GM21529 (cell line): ENCODE measurements around the gene ADRA2C.

Experiments
- ATAC-seq: cut with Tn5 transposase; IDR thresholded peaks from one replicate; pipeline ENCODE4 v1.9.1; 2021; ENCODE audit not compliant: unreplicated experiment

Gene ADRA2C

DNA sequence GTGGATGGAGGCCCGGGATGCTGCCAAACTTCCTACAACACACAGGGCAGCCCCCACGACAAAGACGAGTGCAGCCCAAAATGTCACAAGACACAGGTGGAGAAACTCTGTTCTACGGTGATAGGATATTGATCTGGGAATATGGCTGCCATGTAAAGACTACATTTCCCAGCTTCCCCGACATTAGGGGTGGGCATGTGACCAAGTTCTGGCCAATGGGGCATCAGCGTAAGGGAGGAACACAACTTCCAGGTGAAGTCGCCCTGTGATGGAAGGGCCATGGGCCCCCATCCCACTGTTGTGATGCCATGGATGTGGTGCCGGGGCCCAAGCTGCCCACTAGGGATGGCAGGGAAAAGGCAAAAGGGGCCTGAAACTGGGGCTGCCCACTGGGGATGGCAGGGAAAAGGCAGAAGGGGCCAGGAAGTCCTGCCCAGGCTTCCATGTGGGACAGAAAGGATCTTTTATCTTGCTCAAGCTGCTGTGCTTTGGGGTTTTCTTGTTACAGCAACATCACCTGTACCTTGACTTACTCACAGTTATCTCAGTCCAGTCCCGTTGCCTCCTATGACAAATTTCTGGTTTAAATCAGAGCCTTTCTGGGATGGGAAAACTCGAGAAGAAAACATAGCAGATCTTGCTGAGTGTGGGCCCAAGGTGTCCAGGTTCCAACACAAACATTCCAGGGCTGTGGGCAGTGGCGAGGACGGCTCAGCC is 9.7 kb upstream of the ADRA2C start:
- ATAC-seq, result no peak

DNA sequence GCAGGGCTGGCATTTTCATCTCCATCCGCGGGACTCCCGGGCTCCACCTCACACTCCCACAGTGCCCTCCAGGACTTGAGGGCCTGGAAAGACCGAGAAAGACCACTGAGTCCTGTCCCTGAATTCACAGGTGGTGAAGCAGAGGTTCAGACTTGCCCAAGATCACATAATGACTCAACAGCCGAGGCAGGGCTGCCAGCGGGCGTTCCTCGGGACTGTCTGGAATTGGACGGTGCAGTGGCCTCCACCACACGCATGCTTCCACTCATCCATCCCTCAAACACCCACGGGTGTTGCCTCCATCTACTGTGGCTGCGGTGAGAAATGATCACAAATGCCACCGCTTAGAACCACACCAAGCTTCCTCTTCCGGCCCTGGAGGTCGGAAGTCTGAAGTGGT is 6.9 kb upstream of the ADRA2C start:
- no peak for ATAC-seq

- no peak for ATAC-seq
Measured at GRCh38 chr4:3760346-3760745, 5.8 kb upstream of the ADRA2C start.

GRCh38 chr4:3760841-3761240 is 5.3 kb upstream of the ADRA2C start:
- no peak for ATAC-seq

DNA sequence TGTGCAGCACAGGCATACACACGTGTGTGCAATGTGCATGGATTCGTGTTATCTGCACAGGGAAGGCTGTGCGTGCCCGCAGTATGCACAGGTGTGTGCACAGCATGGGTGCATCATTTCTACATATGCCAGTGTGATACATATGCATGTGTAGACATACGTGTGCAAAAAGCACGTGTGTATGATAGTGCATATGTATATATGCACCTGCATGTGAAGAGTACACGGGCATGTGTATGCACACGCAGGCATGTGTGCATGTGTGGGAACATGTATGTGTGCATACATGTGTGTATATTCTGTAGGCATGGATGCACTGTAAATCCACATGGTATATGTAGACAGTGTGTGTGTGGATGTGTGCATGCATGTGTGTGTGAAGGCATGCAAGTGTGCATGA is 3.9 kb upstream of the ADRA2C start:
- no peak for ATAC-seq

- ATAC-seq, result no peak
Measured at GRCh38 chr4:3762753-3763549, 3.2 kb upstream of the ADRA2C start.

DNA sequence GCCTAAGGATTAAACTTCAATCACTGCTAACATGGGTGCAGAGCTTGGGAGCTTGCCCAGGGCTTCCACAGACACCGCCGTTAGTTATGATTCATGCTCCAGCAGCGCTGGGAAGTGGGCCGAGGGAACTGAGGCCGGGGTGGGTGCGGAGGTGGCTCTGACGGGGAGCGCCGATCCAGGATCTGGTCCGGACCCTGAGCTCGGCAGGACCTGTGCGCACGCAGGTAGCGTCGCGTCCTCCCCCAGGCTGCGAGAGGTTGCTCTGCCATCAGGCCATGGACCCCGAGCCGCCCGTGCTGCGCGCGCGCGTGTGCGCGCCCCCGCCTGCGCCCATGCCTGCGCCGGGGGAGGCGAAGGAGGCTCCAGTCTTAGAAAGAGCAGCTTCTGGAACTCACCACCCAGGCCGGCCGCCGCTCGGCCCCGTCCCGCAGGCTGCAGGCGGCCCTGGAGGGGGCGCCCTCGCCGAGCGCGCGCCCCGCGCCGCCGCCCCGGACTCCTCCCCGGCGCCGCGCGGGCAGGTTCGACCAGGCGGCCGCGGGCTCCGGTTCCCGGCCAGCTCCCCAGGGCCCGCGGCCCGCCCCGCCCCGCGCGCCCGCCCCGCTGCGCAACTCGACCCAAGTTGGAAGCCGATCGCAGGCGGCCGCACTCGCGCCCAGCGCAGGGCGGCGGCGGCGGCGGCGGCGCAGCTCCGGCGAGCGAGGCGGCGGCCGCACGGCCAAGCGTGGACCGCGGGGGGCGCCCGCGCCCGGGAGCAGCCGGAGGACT is 732 bp upstream of the ADRA2C start:
- ATAC-seq, result no peak

GRCh38 chr4:3766785-3767569 is 792 bp downstream of the ADRA2C start:
- no peak for ATAC-seq

GRCh38 chr4:3767570-3768288 is 1.5 kb downstream of the ADRA2C start:
- no peak for ATAC-seq

GRCh38 chr4:3768842-3769641 is 2.9 kb downstream of the ADRA2C start:
- ATAC-seq, result no peak

- ATAC-seq, result no peak
Measured at GRCh38 chr4:3769642-3770184, 3.5 kb downstream of the ADRA2C start.

DNA sequence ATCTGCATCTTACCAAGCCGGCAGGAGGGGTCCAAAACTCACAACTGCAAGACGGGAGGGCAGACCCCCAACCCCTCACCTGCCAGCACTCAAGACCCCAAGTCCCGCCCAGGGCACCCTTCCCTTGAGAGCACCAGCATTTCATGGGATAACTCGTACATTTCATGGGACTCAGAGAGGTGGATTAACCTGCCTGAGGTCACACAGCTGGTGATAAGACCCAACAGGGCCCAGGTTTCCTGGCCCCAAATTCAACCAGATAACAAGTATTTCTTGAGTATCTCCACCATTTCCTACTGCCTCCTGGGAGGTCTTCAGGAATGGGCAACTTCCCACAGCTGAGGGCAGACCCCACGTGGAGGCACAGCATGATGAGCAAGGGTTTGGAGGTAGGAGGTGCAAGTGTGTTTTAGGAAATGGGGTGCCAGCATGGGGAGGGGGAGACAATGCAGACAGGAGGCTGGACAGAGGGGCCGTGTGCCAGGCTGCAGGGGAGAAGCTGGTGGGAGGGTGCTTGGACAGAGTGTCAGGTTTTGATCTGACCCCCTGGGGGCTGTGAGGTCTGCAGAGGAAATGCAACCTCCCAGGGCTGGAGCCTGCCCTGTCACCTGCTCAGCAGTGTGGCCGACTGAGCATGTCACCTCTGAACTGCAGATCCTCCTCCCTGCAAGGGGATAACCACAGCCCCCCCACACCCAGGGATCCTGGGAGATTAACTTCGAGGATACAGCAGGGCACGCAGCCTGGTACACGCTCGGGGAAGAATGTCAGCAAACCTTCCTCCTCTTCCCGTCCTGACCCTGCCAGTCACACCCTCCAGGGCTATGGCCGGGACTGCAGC is 4.4 kb downstream of the ADRA2C start:
- no peak for ATAC-seq

GRCh38 chr4:3771164-3771809 is 5.1 kb downstream of the ADRA2C start:
- ATAC-seq, result no peak

DNA sequence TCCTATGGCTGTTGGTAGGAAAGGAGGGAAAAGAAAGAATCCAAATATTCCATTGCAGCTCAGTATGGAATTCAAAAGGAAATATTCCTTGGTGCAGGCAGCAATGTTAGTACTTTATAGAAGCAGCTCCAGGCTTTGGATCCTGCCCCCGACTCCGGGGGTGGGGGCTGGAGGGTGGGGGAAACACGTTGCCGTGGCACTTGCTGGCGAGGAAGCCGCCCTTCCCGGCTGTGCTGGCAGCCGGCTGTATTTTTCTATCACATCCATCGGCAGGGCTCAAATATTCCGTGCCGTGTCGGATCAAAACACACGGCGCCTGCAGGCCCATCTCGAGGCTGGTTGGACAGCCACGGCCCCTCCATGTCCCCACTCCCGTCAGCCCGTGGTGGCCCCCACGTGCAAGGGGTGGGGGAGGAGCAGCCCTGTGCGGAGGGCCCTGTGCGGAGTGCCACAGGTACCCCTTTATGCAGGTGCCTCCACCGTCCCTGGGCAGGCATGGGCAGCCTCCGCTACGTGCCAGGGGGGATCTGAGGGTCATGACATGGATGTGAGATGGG is 5.8 kb downstream of the ADRA2C start:
- ATAC-seq, result no peak

- no peak for ATAC-seq
Measured at GRCh38 chr4:3772632-3773031, 6.4 kb downstream of the ADRA2C start.

- ATAC-seq, result no peak
Measured at GRCh38 chr4:3773552-3774001, 7.4 kb downstream of the ADRA2C start.

- no peak for ATAC-seq
Measured at GRCh38 chr4:3774253-3774883, 8.2 kb downstream of the ADRA2C start.
